GM23338 (cell line): ENCODE measurements around the gene GDA. TPM values are rescaled to one million over a fixed set of nuclear protein-coding genes. Genes with fewer than 3 reads are reported as not detected.

Source experiments
- ATAC-seq: fragments of 200-7000 bp; cut with Tn5 transposase; 3 replicates; pipeline ENCODE4 v1.9.1; 2020
- DNase-seq: peaks from one replicate; pipeline ENCODE4 v3.0.0-alpha.2; 2015; ENCODE audit warnings: low spot score
- H2AFZ ChIP-seq: fragments of 200-600 bp; sonication (generic); 2 replicates; pipeline ENCODE4 v1.8.0; 2016; ENCODE audit warnings: antibody characterized with exemption, mild to moderate bottlenecking, moderate library complexity
- H3F3A ChIP-seq: fragments of 200-600 bp; sonication (generic); replicated peaks from 2 replicates; pipeline ENCODE4 v1.8.0; 2017; ENCODE audit warnings: antibody characterized with exemption, mixed run types, low read depth
- H3K27ac ChIP-seq: fragments of 200-600 bp; sonication (generic); 2 replicates; pipeline ENCODE4 v1.6.1; 2016; ENCODE audit warnings: low read depth
- H3K27me3 ChIP-seq: fragments of 200-600 bp; sonication (generic); 2 replicates; pipeline ENCODE4 v1.8.0; 2016; ENCODE audit warnings: mild to moderate bottlenecking, mixed run types, moderate library complexity; ENCODE audit not compliant: insufficient read depth
- H3K36me3 ChIP-seq: fragments of 200-600 bp; sonication (generic); 2 replicates; pipeline ENCODE4 v1.8.0; 2016; ENCODE audit warnings: mild to moderate bottlenecking; ENCODE audit not compliant: insufficient read depth
- H3K4me1 ChIP-seq: fragments of 200-600 bp; sonication (generic); 2 replicates; pipeline ENCODE4 v1.8.0; 2016; ENCODE audit warnings: mild to moderate bottlenecking, moderate library complexity; ENCODE audit not compliant: insufficient read depth
- H3K4me2 ChIP-seq: fragments of 200-600 bp; sonication (generic); 2 replicates; pipeline ENCODE4 v1.7.1; 2017; ENCODE audit warnings: mixed run types
- H3K4me3 ChIP-seq: fragments of 200-600 bp; sonication (generic); 2 replicates; pipeline ENCODE4 v1.6.1; 2016; ENCODE audit warnings: mixed run types
- H3K79me2 ChIP-seq: fragments of 200-600 bp; sonication (generic); replicated peaks from 2 replicates; pipeline ENCODE4 v1.8.0; 2017; ENCODE audit warnings: mild to moderate bottlenecking; ENCODE audit not compliant: insufficient read depth
- H3K9me2 ChIP-seq: fragments of 200-600 bp; sonication (generic); 2 replicates; pipeline ENCODE4 v1.8.0; 2017; ENCODE audit not compliant: insufficient read depth
- H4K20me1 ChIP-seq: fragments of 200-600 bp; sonication (generic); replicated peaks from 2 replicates; pipeline ENCODE4 v1.8.0; 2017; ENCODE audit warnings: mild to moderate bottlenecking; ENCODE audit not compliant: insufficient read depth
- H3K27ac Mint-ChIP-seq: 2 replicates; pipeline ENCODE4 v1.8.0; 2020; ENCODE audit warnings: inconsistent platforms, mild to moderate bottlenecking, moderate library complexity, mixed read lengths
- H3K27me3 Mint-ChIP-seq: 3 replicates; pipeline ENCODE4 v1.8.0; 2022; ENCODE audit warnings: low read depth, mild to moderate bottlenecking, moderate library complexity, mixed read lengths, inconsistent platforms; ENCODE audit not compliant: insufficient read depth, poor library complexity
- H3K36me3 Mint-ChIP-seq: 3 replicates; pipeline ENCODE4 v1.8.0; 2021; ENCODE audit warnings: low read depth, mild to moderate bottlenecking, inconsistent platforms, moderate library complexity, mixed read lengths
- H3K4me1 Mint-ChIP-seq: 3 replicates; pipeline ENCODE4 v1.8.0; 2020; ENCODE audit warnings: mild to moderate bottlenecking, inconsistent platforms, mixed read lengths
- H3K4me3 Mint-ChIP-seq: 3 replicates; pipeline ENCODE4 v1.8.0; 2021; ENCODE audit warnings: moderate library complexity, mild to moderate bottlenecking, inconsistent platforms, mixed read lengths
- H3K9me3 Mint-ChIP-seq: 3 replicates; pipeline ENCODE4 v1.8.0; 2020; ENCODE audit warnings: moderate library complexity, mild to moderate bottlenecking, inconsistent platforms, mixed read lengths
- CREB1 ChIP-seq: fragments of 250-450 bp; sonication (Bioruptor Pico); IDR thresholded peaks from 2 replicates; pipeline ENCODE4 v1.5.0; 2020; ENCODE audit warnings: low read depth, mild to moderate bottlenecking, moderate library complexity
- CTCF ChIP-seq, 2 experiments: fragments of 200-600 bp in 1 of 2; sonication (generic) in 1 of 2; conservative IDR thresholded peaks; 2 replicates each; pipeline versions ENCODE4 v1.5.1 to v1.6.1; 2016 to 2017; ENCODE audit warnings: antibody characterized with exemption in 2 of 2, low read depth in 2 of 2, mild to moderate bottlenecking in 2 of 2, moderate library complexity in 1 of 2
- EZH2 ChIP-seq: fragments of 200-600 bp; sonication (generic); IDR thresholded peaks from one replicate; pipeline ENCODE4 v1.8.0; 2017; ENCODE audit warnings: antibody characterized with exemption, mild to moderate bottlenecking, low read depth; ENCODE audit not compliant: unreplicated experiment
- EZH2phosphoT487 ChIP-seq: fragments of 200-600 bp; sonication (generic); IDR thresholded peaks from one replicate; pipeline ENCODE4 v1.8.1; 2018; ENCODE audit warnings: antibody characterized with exemption; ENCODE audit not compliant: unreplicated experiment
- JUNB ChIP-seq: IDR thresholded peaks from one replicate; pipeline ENCODE4 v1.6.1; 2016; ENCODE audit warnings: antibody characterized with exemption; ENCODE audit not compliant: unreplicated experiment
- REST ChIP-seq: IDR thresholded peaks from one replicate; pipeline ENCODE4 v1.6.1; 2018; ENCODE audit warnings: antibody characterized with exemption; ENCODE audit not compliant: unreplicated experiment
- ZNF114 ChIP-seq: fragments of 250-450 bp; sonication (Bioruptor Pico); IDR thresholded peaks from 2 replicates; pipeline ENCODE4 v1.5.0; 2020; ENCODE audit warnings: mild to moderate bottlenecking, moderate library complexity
- ZNF331 ChIP-seq: fragments of 250-450 bp; sonication (Bioruptor Pico); IDR thresholded peaks from 2 replicates; pipeline ENCODE4 v1.5.0; 2020; ENCODE audit warnings: low read depth, mild to moderate bottlenecking, moderate library complexity
- ZNF462 ChIP-seq: fragments of 250-450 bp; sonication (Bioruptor Pico); IDR thresholded peaks from 2 replicates; pipeline ENCODE4 v1.5.0; 2020; ENCODE audit warnings: mild to moderate bottlenecking, moderate library complexity
- polyA plus RNA-seq: library from polyadenylated mRNA; unstranded; fragments of >200 nt; fragmentation: Nextera tagmentation; extraction: Ambion mirVana; gene quantifications from 2 replicates; pipeline ENCODE4 v1.2.1, GENCODE V29; 2016
- total RNA-seq: library from RNA; depleted of rRNA; stranded (reverse); fragments of >200 nt; shearing (Covaris generic); gene quantifications from 2 replicates; pipeline ENCODE4 v1.2.3, GENCODE V29; 2014
- TF ChIP-seq, protein P1 (sequence below): IDR thresholded peaks from 2 replicates; pipeline ENCODE4 v1.6.1; 2016; ENCODE audit warnings: antibody characterized with exemption

Gene GDA
- total and polyA plus RNA-seq, 2 experiments from 2014 or later, result 4.0 to 5.8 TPM

DNA sequence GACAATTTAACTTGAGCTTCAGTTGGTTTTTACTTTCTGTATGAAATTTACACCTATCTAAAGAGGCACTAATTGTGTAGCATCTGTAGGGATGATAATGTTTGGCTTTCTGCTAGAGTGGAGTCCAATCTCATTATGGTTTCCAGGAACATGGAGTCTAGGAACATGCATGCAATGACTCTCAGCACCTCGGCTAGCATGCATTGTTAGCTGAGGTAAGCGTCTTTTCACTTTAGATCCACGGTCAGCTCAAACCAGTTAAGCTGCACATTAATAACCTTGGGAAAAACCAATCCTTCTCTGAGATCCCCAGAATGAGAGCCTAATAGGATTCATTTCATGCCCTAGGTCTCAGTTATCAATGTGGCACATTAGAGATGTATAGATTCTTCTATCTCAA, 7.8 kb upstream of the GDA start:
- Histone ChIP-seq H3K4me3 (no peak overlapping the region), H3K9me2 (no peaks in the 10 kb centered on the region), H3K79me2 (no peaks in the 10 kb centered on the region), H2AFZ (no peak overlapping the region), H3K4me2 (no peak overlapping the region), H3K27ac (no peak overlapping the region), H4K20me1 (no peaks in the 10 kb centered on the region), H3F3A (no peaks in the 10 kb centered on the region), H3K4me1 (no peaks in the 10 kb centered on the region), H3K27me3 (no peaks in the 10 kb centered on the region), H3K36me3 (no peaks in the 10 kb centered on the region; the same call in 1 of the 2 replicates)
- Mint-ChIP-seq H3K27ac (no peak overlapping the region), H3K27me3 (peaks cover 1% of the 10 kb centered on the region), H3K4me3 (no peak overlapping the region), H3K4me1 (no peaks in the 10 kb centered on the region), H3K9me3 (peaks cover 14% of the 10 kb centered on the region; the same call in 2 of the 3 replicates), H3K36me3 (no peaks in the 10 kb centered on the region; the same call in 2 of the 3 replicates)
- ATAC-seq, result no peak
- DNase-seq, result no peak
- no peak for TF ChIP-seq EZH2phosphoT487
- no peak for TF ChIP-seq REST
- TF ChIP-seq JUNB, result no peak
- TF ChIP-seq ZNF114, result no peak
- TF ChIP-seq CTCF (conservative IDR thresholded peaks at IDR 0.05; ENCODE audit: low read depth in 2 of 2), result no peak
- TF ChIP-seq CREB1 (CRISPR knock-in tag), result no peak
- no peak for TF ChIP-seq ZNF462 (CRISPR knock-in tag)
- no peak for TF ChIP-seq ZNF331 (CRISPR knock-in tag)
- TF ChIP-seq EZH2, result no peak
- TF ChIP-seq, protein P1, sequence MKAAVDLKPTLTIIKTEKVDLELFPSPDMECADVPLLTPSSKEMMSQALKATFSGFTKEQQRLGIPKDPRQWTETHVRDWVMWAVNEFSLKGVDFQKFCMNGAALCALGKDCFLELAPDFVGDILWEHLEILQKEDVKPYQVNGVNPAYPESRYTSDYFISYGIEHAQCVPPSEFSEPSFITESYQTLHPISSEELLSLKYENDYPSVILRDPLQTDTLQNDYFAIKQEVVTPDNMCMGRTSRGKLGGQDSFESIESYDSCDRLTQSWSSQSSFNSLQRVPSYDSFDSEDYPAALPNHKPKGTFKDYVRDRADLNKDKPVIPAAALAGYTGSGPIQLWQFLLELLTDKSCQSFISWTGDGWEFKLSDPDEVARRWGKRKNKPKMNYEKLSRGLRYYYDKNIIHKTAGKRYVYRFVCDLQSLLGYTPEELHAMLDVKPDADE, result no peak
